GM12878 (cell line): ENCODE measurements around the gene SEC62. TPM values are rescaled to one million over a fixed set of nuclear protein-coding genes. Genes with fewer than 3 reads are reported as not detected.

Experiments used
- ATAC-seq: fragments of 200-7000 bp; cut with Tn5 transposase; 3 replicates; pipeline ENCODE4 v1.9.1; 2020; ENCODE audit warnings: mild to moderate bottlenecking, moderate library complexity
- BruUV-seq: library from RNA; stranded (reverse); fragments of 400-500 nt; replicated peaks from 2 replicates; lab custom pipeline; 2021; lab: Mats Ljungman, UMichigan
- CTCF ChIA-PET: fragments of 300-600 bp; sonication (Branson Sonifier 250); formaldehyde crosslinking; extraction: SDS; loops from one replicate; lab custom pipeline; 2021; ENCODE audit warnings: inconsistent platforms; lab: Yijun Ruan, JAX
- POLR2A ChIA-PET: fragments of 350-600 bp; formaldehyde crosslinking; extraction: SDS; loops from one replicate; lab custom pipeline; 2021; ENCODE audit warnings: inconsistent platforms; lab: Charles Lee
- RAD21 ChIA-PET: fragments of 300-600 bp; sonication (Branson Sonifier 250); formaldehyde crosslinking; loops from one replicate; lab custom pipeline; 2023; ENCODE audit warnings: antibody characterized with exemption; ENCODE audit not compliant: unreplicated experiment; lab: Charles Lee
- SMC1A ChIA-PET: fragments of 300-600 bp; sonication (Branson Sonifier 250); formaldehyde crosslinking; loops from one replicate; lab custom pipeline; 2023; ENCODE audit not compliant: unreplicated experiment, uncharacterized antibody; lab: Charles Lee
- DNase-seq: peaks from one replicate; pipeline ENCODE4 v3.0.0-alpha.2; 2011; ENCODE audit warnings: low read depth, low spot score
- FAIRE-seq: peaks from 3 replicates; lab custom pipeline; 2011; peaks lifted over from hg19 to GRCh38; lab: Jason Lieb, UNC
- H2AFZ ChIP-seq: 2 replicates; pipeline ENCODE4 v1.6.0; 2011; ENCODE audit warnings: low read depth, low read length, control low read depth; ENCODE audit not compliant: control insufficient read depth
- H3K27ac ChIP-seq: 2 replicates; pipeline ENCODE4 v1.5.1; 2011; ENCODE audit warnings: control low read depth; ENCODE audit not compliant: control insufficient read depth, insufficient read depth
- H3K27me3 ChIP-seq, 2 experiments: replicated peaks in 1 of 2; 2 replicates each; pipeline versions ENCODE4 v1.6.0 to v1.6.1; 2011; ENCODE audit warnings: low read length in 1 of 2; ENCODE audit not compliant: control insufficient read depth in 2 of 2, insufficient read depth in 2 of 2
- H3K36me3 ChIP-seq, 2 experiments: 2 replicates each; pipeline ENCODE4 v1.5.1; 2011; ENCODE audit warnings: low read length in 1 of 2; ENCODE audit not compliant: control insufficient read depth in 2 of 2, insufficient read depth in 2 of 2
- H3K4me1 ChIP-seq: 2 replicates; pipeline ENCODE4 v1.6.1; 2011; ENCODE audit warnings: mild to moderate bottlenecking, low read length, moderate library complexity, mixed read lengths; ENCODE audit not compliant: control insufficient read depth, insufficient read depth
- H3K4me2 ChIP-seq: 2 replicates; pipeline ENCODE4 v1.6.0; 2011; ENCODE audit warnings: control low read depth; ENCODE audit not compliant: control insufficient read depth, insufficient read depth
- H3K4me3 ChIP-seq: fragments of 200-600 bp; sonication (generic); 2 replicates; pipeline ENCODE4 v1.5.1; 2016
- H3K79me2 ChIP-seq: 2 replicates; pipeline ENCODE4 v1.6.0; 2011; ENCODE audit warnings: low read length; ENCODE audit not compliant: control insufficient read depth, insufficient read depth
- H3K9ac ChIP-seq: 2 replicates; pipeline ENCODE4 v1.8.0; 2011; ENCODE audit warnings: low read length, control low read depth, mixed read lengths; ENCODE audit not compliant: control insufficient read depth, insufficient read depth
- H3K9me3 ChIP-seq: replicated peaks from 3 replicates; pipeline ENCODE4 v1.5.1; 2011; ENCODE audit warnings: mild to moderate bottlenecking, low read length; ENCODE audit not compliant: control insufficient read depth, insufficient read depth
- H4K20me1 ChIP-seq: 2 replicates; pipeline ENCODE4 v1.6.0; 2011; ENCODE audit not compliant: control insufficient read depth, insufficient read depth
- ASH2L ChIP-seq: fragments of 300-600, 200-600 bp; sonication (generic); IDR thresholded peaks from 2 replicates; pipeline ENCODE4 v1.6.1; 2017; ENCODE audit warnings: low read depth, mild to moderate bottlenecking, borderline replicate concordance
- EGR1 ChIP-seq, 2 experiments: IDR thresholded peaks; 1 replicate in 1 of 2; 2 replicates in 1 of 2; pipeline ENCODE4 v1.6.1; 2011 to 2012; ENCODE audit warnings: low read depth in 2 of 2, low read length in 2 of 2, borderline replicate concordance in 1 of 2, mild to moderate bottlenecking in 1 of 2, moderate library complexity in 1 of 2
- SMAD1 ChIP-seq: fragments of 450-650 bp; IDR thresholded peaks from 2 replicates; pipeline ENCODE4 v1.6.1; 2018; ENCODE audit warnings: mild to moderate bottlenecking, low read depth; ENCODE audit not compliant: partially characterized antibody
- TCF3 ChIP-seq: IDR thresholded peaks from 2 replicates; pipeline ENCODE4 v1.6.1; 2012; ENCODE audit warnings: low read depth, mild to moderate bottlenecking, low read length, borderline replicate concordance; ENCODE audit not compliant: insufficient read depth
- WGBS: methylation state at CpG from one replicate; pipeline ENCODE4 v1.1.6; 2016; ENCODE audit warnings: low lambda C conversion rate; ENCODE audit not compliant: insufficient replicate concordance, insufficient coverage; ENCODE audit errors: missing lambda C conversion rate; 5-methylcytosine and 5-hydroxymethylcytosine counted together
- in situ Hi-C: fragments of 300-500 bp; cut with MboI; formaldehyde crosslinking; loops from 9 replicates; pipeline ENCODE4 v1.14.3; 2018; ENCODE audit warnings: mixed read lengths
- intact Hi-C: fragments of 100-400 bp; cut with micrococcal nuclease; formaldehyde crosslinking; loops from one replicate; pipeline ENCODE4 v1.14.2; 2022; ENCODE audit not compliant: unreplicated experiment
- polyA plus RNA-seq, 11 experiments: library from polyadenylated mRNA; depleted of rRNA in 4 of 11; unstranded in 6 of 11; stranded (reverse) in 5 of 11; fragments of >200 nt; fragmentation: Nextera tagmentation in 4 of 11; fragmentation: Illumina TruSeq in 1 of 11; extraction: Ambion mirVana in 4 of 11; extraction: Trizol in 1 of 11; gene quantifications; 1 replicate in 1 of 11; 2 replicates in 10 of 11; pipeline versions ENCODE4 v1.2.1 to v1.2.3, GENCODE V29; 2011 to 2016; ENCODE audit warnings: inconsistent platforms in 2 of 11, missing spikeins in 2 of 11, low read depth in 1 of 11
- total RNA-seq, 4 experiments: library from RNA; depleted of rRNA in 3 of 4; stranded (reverse); fragments of >200 nt in 3 of 4; fragmentation: Illumina TruSeq in 1 of 4; extraction: Trizol in 1 of 4; gene quantifications; 2 replicates each; pipeline versions ENCODE4 v1.2.1 to v1.2.3, GENCODE V29; 2013 to 2021
- TF ChIP-seq, protein P1 (sequence below): fragments of 450-650 bp; IDR thresholded peaks from 2 replicates; pipeline ENCODE4 v1.6.1; 2016; ENCODE audit warnings: mild to moderate bottlenecking

SEC62 gene
- total and polyA plus RNA-seq, 10 of the 15 experiments (the other 5 are each of a cell fraction or from before 2014, with no cell fraction given), result 25.6 to 270 (median 94.8) TPM

DNA sequence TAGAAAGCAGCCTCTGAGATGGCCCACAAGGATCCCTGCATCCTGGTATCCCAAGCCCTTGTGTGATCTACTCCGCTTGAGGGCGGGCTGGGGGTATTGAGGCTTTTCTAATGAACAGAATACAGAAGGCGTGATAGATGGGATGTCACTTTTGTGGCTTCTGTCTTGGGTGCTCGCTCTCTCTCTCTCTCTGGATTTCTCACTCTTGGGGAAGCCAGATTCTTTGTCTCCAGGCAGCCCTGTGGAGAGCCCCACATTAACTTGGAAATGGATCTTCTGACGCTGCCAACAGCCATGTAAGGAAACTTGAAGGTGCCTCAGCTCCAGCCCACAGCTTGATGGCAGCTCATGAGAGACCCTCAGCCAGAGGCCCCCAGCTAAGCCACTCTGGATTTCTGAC, 26.9 kb upstream of the SEC62 start:
- H3K9ac ChIP-seq, result peak overlapping the region; percentile 78
- H3K4me1 ChIP-seq, result peaks cover 42% of the 10 kb centered on the region
- ChIA-PET POLR2A (interaction anchor here (0.5 to 3.3 kb wide), 4 partner anchors 8 to 167 kb away, joined by 5 to 24 read pairs (median 8); partner anchors contain the start of gene SEC62), CTCF (interaction anchor here (0.9 to 2.7 kb wide), 3 partner anchors 10 to 27 kb away, joined by 3 to 12 read pairs (median 6); partner anchors contain the start of gene SEC62)
- ATAC-seq (peak; percentile 37), DNase-seq (no peak)
- peak overlapping the region; percentile 70 for H3K4me2 ChIP-seq
- peak overlapping the region; percentile 45; the same call in 1 of the 2 replicates for H3K4me3 ChIP-seq
- in situ Hi-C loops, result no loop called here
- H3K79me2 ChIP-seq, result no peaks in the 10 kb centered on the region; the same call in 1 of the 2 replicates
- H4K20me1 ChIP-seq, result no peaks in the 10 kb centered on the region
- WGBS, result 93% methylated on average over 5 of the region's 5 CpGs
- TF ChIP-seq, protein P1, sequence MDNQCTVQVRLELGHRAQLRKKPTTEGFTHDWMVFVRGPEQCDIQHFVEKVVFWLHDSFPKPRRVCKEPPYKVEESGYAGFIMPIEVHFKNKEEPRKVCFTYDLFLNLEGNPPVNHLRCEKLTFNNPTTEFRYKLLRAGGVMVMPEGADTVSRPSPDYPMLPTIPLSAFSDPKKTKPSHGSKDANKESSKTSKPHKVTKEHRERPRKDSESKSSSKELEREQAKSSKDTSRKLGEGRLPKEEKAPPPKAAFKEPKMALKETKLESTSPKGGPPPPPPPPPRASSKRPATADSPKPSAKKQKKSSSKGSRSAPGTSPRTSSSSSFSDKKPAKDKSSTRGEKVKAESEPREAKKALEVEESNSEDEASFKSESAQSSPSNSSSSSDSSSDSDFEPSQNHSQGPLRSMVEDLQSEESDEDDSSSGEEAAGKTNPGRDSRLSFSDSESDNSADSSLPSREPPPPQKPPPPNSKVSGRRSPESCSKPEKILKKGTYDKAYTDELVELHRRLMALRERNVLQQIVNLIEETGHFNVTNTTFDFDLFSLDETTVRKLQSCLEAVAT, result no peak
- peak; percentile 29; the same call in 1 of the 2 replicates for TF ChIP-seq ASH2L
- TF ChIP-seq EGR1 (IDR thresholded peaks at IDR 0.05; ENCODE audit: borderline replicate concordance in 1 of 2, low read depth in 2 of 2, low read length in 2 of 2), result no peak
- TF ChIP-seq SMAD1, result no peak
- no peak for TF ChIP-seq TCF3
- TF ChIP-seq, all 136 proteins: peak for 1
- RAD21 ChIA-PET, result interaction anchor here (1.2 to 13.6 kb wide), 4 partner anchors 10 to 27 kb away, joined by 3 to 123 read pairs (median 12); partner anchors contain the start of gene SEC62
- H3K9me3 ChIP-seq, result no peaks in the 10 kb centered on the region; the same call in 2 of the 3 replicates
- H3K36me3 ChIP-seq, result no peaks in the 10 kb centered on the region
- SMC1A ChIA-PET, result interaction anchor here (0.6 to 14.2 kb wide), 8 partner anchors 8 to 934 kb away, joined by 3 to 174 read pairs (median 9); partner anchors contain the start of gene SEC62
- intact Hi-C loops, result no loop called here
- no peaks in the 10 kb centered on the region for H3K27me3 ChIP-seq
- no TSS peak for BruUV-seq
- H3K27ac ChIP-seq, result peak overlapping the region; percentile 99
- H2AFZ ChIP-seq, result peak overlapping the region; percentile 20
- FAIRE-seq, result no peak
